ENCODE results near the gene HOOK2.
A peak's percentile ranks its signal among the peaks of the same experiment; 100 is the strongest.

HOOK2 gene

GRCh38 chr19:12764698-12765097, 10.7 kb downstream of the HOOK2 start:
- no peak for TF ChIP-seq CTCF (IDR thresholded peaks at IDR 0.05)
- Histone ChIP-seq H3K36me3 (ENCODE audit: control insufficient read depth, insufficient read depth, low read length) (no peaks in the 10 kb centered on the region), H3K4me1 (no peaks in the 10 kb centered on the region)

GRCh38 chr19:12763100-12763499, 12.3 kb downstream of the HOOK2 start:
- no peaks in the 10 kb centered on the region for H3K36me3 ChIP-seq (ENCODE audit: control insufficient read depth, insufficient read depth, low read length)

More at GRCh38 chr19:12764698-12765097, 10.7 kb downstream of the HOOK2 start:
- H3K4me3 ChIP-seq (ENCODE audit: low read depth, low read length), result no peak overlapping the region
- H3K9me3 ChIP-seq (ENCODE audit: control insufficient read depth, low read length), result no peaks in the 10 kb centered on the region
- H3K79me2 ChIP-seq, result no peaks in the 10 kb centered on the region
- no peaks in the 10 kb centered on the region for H3K27me3 ChIP-seq (ENCODE audit: control insufficient read depth, insufficient read depth, low read length)
- H2AFZ ChIP-seq, result no peak overlapping the region
- H3K27ac ChIP-seq, result no peak overlapping the region
- no peak overlapping the region for H3K4me2 ChIP-seq (ENCODE audit: low read length)
- H3K9ac ChIP-seq, result no peak overlapping the region

GRCh38 chr19:12759686-12760085, 15.7 kb downstream of the HOOK2 start:
- no peak for TF ChIP-seq CTCF (IDR thresholded peaks at IDR 0.05)
- no peaks in the 10 kb centered on the region for H3K9me3 ChIP-seq (ENCODE audit: control insufficient read depth, low read length)

More at GRCh38 chr19:12763100-12763499, 12.3 kb downstream of the HOOK2 start:
- H3K27me3 ChIP-seq (ENCODE audit: control insufficient read depth, insufficient read depth, low read length), result no peaks in the 10 kb centered on the region
- TF ChIP-seq CTCF (IDR thresholded peaks at IDR 0.05), result no peak
- H3K9ac ChIP-seq, result no peak overlapping the region
- H3K4me2 ChIP-seq (ENCODE audit: low read length), result no peak overlapping the region
- H2AFZ ChIP-seq, result no peak overlapping the region
- no peaks in the 10 kb centered on the region for H3K4me1 ChIP-seq
- no peak overlapping the region for H3K27ac ChIP-seq
- H3K9me3 ChIP-seq (ENCODE audit: control insufficient read depth, low read length), result no peaks in the 10 kb centered on the region
- H3K79me2 ChIP-seq, result no peaks in the 10 kb centered on the region
- H3K4me3 ChIP-seq (ENCODE audit: low read depth, low read length), result no peak overlapping the region

GRCh38 chr19:12757544-12758274, 17.6 kb downstream of the HOOK2 start:
- H3K27ac ChIP-seq, result peak overlapping the region; percentile 67
- TF ChIP-seq CTCF (IDR thresholded peaks at IDR 0.05), result peak; percentile 97
- peak overlapping the region; percentile 3 for H3K4me3 ChIP-seq (ENCODE audit: low read depth, low read length)

More at GRCh38 chr19:12759686-12760085, 15.7 kb downstream of the HOOK2 start:
- Histone ChIP-seq H3K4me2 (ENCODE audit: low read length) (no peak overlapping the region), H3K4me1 (peaks cover 2% of the 10 kb centered on the region), H3K9ac (no peak overlapping the region), H2AFZ (no peak overlapping the region), H3K36me3 (ENCODE audit: control insufficient read depth, insufficient read depth, low read length) (no peaks in the 10 kb centered on the region), H3K4me3 (ENCODE audit: low read depth, low read length) (no peak overlapping the region), H3K27ac (no peak overlapping the region), H3K79me2 (no peaks in the 10 kb centered on the region), H3K27me3 (ENCODE audit: control insufficient read depth, insufficient read depth, low read length) (no peaks in the 10 kb centered on the region)

More at GRCh38 chr19:12757544-12758274, 17.6 kb downstream of the HOOK2 start:
- H3K9ac ChIP-seq, result no peak overlapping the region
- no peaks in the 10 kb centered on the region for H3K9me3 ChIP-seq (ENCODE audit: control insufficient read depth, low read length)
- no peaks in the 10 kb centered on the region for H3K27me3 ChIP-seq (ENCODE audit: control insufficient read depth, insufficient read depth, low read length)
- H3K36me3 ChIP-seq (ENCODE audit: control insufficient read depth, insufficient read depth, low read length), result no peaks in the 10 kb centered on the region
- no peaks in the 10 kb centered on the region for H3K79me2 ChIP-seq
- H2AFZ ChIP-seq, result peak overlapping the region; percentile 87
- peak overlapping the region; percentile 42 for H3K4me2 ChIP-seq (ENCODE audit: low read length)
- H3K4me1 ChIP-seq, result peaks cover 2% of the 10 kb centered on the region

All from parathyroid adenoma (tissue), 2 donors.